ENCODE results near the gene ENOX1.

Gene ENOX1

DNA sequence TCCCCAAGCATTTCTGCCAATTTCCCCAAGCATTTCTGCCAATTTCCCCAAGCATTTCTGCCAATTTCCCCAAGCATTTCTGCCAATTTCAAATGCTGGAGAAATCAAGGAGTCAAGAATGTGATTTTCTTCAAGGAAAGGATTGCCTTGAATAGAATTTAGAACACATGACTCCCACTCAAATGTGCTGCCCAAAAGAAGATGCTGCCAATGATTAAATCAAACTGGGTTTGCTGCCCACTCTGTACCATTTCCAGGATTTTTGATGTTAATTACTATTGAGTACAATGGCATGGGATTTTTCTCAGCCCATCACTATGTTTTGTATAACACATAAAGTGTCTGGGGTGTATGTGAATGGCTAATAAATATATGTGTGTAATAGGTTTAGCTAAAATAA is 21.9 kb upstream of the ENOX1 start:
- TF ChIP-seq, protein P1, sequence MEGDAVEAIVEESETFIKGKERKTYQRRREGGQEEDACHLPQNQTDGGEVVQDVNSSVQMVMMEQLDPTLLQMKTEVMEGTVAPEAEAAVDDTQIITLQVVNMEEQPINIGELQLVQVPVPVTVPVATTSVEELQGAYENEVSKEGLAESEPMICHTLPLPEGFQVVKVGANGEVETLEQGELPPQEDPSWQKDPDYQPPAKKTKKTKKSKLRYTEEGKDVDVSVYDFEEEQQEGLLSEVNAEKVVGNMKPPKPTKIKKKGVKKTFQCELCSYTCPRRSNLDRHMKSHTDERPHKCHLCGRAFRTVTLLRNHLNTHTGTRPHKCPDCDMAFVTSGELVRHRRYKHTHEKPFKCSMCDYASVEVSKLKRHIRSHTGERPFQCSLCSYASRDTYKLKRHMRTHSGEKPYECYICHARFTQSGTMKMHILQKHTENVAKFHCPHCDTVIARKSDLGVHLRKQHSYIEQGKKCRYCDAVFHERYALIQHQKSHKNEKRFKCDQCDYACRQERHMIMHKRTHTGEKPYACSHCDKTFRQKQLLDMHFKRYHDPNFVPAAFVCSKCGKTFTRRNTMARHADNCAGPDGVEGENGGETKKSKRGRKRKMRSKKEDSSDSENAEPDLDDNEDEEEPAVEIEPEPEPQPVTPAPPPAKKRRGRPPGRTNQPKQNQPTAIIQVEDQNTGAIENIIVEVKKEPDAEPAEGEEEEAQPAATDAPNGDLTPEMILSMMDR (IDR thresholded peaks at IDR 0.05; ENCODE audit: low read depth, low read length), result no peak

DNA sequence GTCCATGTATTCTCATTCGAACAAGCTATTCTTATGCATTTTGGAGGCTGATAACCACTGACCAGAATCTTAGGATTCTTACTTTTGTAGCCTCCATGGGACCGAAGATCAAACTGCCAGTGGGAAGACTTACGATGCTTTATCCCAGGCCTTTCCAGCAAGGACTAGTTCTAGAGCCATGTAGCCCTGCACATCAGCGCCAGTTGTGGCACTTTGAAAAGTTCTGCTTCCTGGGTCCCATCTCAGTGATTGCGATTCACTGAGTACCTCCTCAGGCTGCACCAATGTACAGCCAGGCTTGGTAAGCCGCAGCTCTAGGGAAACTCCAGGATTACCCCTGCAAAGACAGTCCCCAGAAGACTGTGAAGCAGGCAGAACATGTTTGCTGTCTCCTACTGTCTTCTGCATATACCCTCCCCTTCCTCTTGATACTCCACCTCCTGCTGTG is 18.9 kb upstream of the ENOX1 start:
- no peak overlapping the region for H3K4me3 ChIP-seq (ENCODE audit: low read depth, low read length)

More for the DNA sequence above, 21.9 kb upstream of the ENOX1 start:
- H3K4me3 ChIP-seq (ENCODE audit: low read depth, low read length), result no peak overlapping the region

DNA sequence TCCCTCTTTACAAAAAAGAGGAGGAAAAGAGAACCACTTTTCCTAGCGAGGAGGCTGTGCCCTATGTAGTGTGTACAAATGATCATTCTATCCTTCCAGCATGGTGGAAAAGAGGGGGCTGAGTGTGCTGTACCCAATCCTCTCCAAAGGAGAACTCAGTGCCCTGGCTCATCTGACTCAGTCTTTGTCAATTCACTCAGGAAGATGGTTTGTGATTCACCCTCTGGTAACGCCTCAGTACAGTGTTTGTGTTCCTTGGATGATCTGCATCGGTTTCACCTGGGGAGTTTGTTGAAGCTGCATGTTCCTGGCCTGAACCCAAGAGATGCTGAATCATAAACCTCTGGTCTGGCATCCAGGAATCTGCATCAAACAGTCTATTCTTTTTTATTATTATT is 18.3 kb upstream of the ENOX1 start:
- TF ChIP-seq, protein P1 (IDR thresholded peaks at IDR 0.05; ENCODE audit: low read depth, low read length), result no peak
- no peak overlapping the region for H3K4me3 ChIP-seq (ENCODE audit: low read depth, low read length)

More for the DNA sequence above, 18.9 kb upstream of the ENOX1 start:
- TF ChIP-seq, protein P1 (IDR thresholded peaks at IDR 0.05; ENCODE audit: low read depth, low read length), result no peak

DNA sequence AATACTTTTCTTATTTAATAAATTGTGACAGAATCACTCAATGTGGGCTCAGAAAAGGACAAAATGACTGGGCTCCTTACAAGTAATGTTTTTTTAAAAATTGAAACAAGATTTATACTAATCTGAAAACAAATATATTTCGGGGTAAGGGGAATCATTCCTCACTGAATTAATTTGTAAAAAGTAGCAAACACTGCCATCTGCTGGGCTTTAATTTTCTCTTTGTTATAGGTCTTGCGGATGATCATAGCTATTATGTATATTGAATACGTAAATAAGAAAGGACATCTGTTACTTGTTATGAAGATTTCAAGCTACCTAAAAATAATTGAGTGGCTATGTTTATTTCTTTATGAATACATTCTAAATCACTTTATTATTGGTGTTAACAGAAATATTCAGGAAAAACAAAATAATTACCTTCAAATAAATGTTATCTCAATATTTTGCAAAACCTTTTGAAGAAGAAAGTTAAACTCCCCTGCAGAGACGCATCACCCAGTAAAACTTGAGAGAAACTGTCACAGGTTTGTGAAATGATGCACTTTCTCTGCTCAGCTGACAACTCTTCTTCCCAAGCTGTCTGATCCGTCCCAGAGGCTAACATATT is 17.8 kb upstream of the ENOX1 start:
- no peak overlapping the region for H3K4me3 ChIP-seq (ENCODE audit: low read depth, low read length)
- TF ChIP-seq, protein P1 (IDR thresholded peaks at IDR 0.05; ENCODE audit: low read depth, low read length), result no peak

DNA sequence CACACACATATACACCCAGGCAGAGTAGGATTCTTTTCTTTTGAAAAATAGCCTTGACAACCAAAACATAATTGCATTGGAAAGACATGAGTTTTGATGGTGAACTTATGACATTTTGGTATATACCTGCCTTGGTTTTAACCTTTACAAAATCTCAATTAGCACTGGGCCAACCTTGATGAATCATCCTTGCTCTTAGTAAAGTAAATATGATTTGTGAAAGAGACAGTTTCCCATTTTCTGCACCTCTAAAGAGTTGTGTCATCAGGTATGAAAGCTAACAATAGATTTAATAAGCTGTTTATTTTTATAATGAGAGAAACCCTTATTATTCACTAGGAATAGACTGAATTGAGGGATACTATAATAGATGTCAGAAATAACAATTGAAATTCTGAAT is 15.7 kb upstream of the ENOX1 start:
- TF ChIP-seq, protein P1 (IDR thresholded peaks at IDR 0.05; ENCODE audit: low read depth, low read length), result no peak
- no peak overlapping the region for H3K4me3 ChIP-seq (ENCODE audit: low read depth, low read length)

DNA sequence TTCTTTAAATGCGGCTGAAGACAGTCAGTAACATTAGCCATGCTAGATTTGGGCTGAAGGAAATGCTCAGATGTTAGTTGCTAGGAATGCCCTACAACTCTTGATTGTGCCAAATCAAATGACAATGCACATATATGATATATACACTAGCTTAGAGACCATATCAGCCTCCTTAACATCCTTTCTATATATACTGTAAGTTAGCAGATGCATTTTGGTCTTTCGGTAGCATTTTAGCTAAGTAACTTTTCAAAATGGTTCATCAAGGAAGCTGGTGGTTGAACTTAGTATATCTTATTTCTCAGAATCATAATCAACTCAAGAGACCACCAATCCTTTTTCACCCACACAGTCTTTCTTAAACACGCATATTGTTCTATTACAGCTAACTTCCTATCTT is 14.1 kb upstream of the ENOX1 start:
- TF ChIP-seq, protein P1 (IDR thresholded peaks at IDR 0.05; ENCODE audit: low read depth, low read length), result no peak
- no peak overlapping the region for H3K4me3 ChIP-seq (ENCODE audit: low read depth, low read length)

DNA sequence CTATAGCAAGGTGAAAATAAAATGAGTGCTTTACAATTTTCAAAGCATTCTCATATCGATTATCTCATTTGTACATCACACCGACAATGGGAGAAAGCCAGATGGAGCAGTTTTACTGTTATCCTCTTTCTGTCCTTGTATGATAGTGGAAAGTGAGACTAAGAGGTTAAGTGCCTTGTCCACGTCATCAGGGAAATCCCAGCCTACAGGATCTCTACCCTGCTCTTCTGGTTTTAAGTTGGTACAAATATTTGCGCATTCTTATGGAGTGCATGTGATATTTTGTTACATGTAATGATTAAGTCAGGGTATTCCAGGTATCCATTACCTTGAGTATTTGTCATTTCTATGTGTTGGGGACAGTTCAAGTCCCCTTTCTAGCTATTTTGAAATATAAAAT is 12.4 kb upstream of the ENOX1 start:
- TF ChIP-seq, protein P1 (IDR thresholded peaks at IDR 0.05; ENCODE audit: low read depth, low read length), result no peak
- no peak overlapping the region for H3K4me3 ChIP-seq (ENCODE audit: low read depth, low read length)
